HCT116 (cell line): Measurements from ENCODE around the gene CATSPERE. TPM values are rescaled to one million over a fixed set of nuclear protein-coding genes. Genes with fewer than 3 reads are reported as not detected.

Experiments used
- ATAC-seq: fragments of 200-7000 bp; cut with Tn5 transposase; 2 replicates; pipeline ENCODE4 v1.9.1; 2020; ENCODE audit warnings: mild to moderate bottlenecking, moderate library complexity
- BruUV-seq: library from RNA; stranded (reverse); fragments of 400-500 nt; replicated peaks from 2 replicates; lab custom pipeline; 2021; lab: Mats Ljungman, UMichigan
- CTCF ChIA-PET: fragments of 300-600 bp; sonication (Branson Sonifier 250); formaldehyde crosslinking; loops from one replicate; lab custom pipeline; 2021; ENCODE audit warnings: antibody characterized with exemption; lab: Charles Lee
- POLR2A ChIA-PET: fragments of 300-600, 350-600 bp; sonication (Branson Sonifier 250); formaldehyde crosslinking; loops from one replicate; lab custom pipeline; 2021; ENCODE audit warnings: antibody characterized with exemption; lab: Charles Lee
- RAD21 ChIA-PET, 2 experiments: fragments of 300-600 bp; sonication (Branson Sonifier 250); formaldehyde crosslinking; loops; one replicate each; lab custom pipeline; 2023; ENCODE audit warnings: low total read pairs in 2 of 2; ENCODE audit not compliant: uncharacterized antibody in 2 of 2, unreplicated experiment in 2 of 2, low non-redundant PET in 1 of 2; lab: Charles Lee
- DNase-seq: peaks from one replicate; pipeline ENCODE4 v3.0.0-alpha.2; 2010; ENCODE audit warnings: low read depth, low spot score
- H2AFZ ChIP-seq: fragments of 200-600 bp; shearing (Covaris generic), sonication (generic); 2 replicates; pipeline ENCODE4 v1.6.1; 2017; ENCODE audit warnings: low read depth, mixed run types, mixed read lengths, antibody characterized with exemption, low read length; ENCODE audit not compliant: poor library complexity, severe bottlenecking
- H3K27ac ChIP-seq: 2 replicates; pipeline ENCODE4 v1.5.1; 2012; ENCODE audit warnings: low read depth, low read length
- H3K27me3 ChIP-seq: fragments of 200-600 bp; sonication (generic); 2 replicates; pipeline ENCODE4 v1.6.1; 2016; ENCODE audit warnings: mixed run types, low read length, mixed read lengths; ENCODE audit not compliant: insufficient read depth
- H3K36me3 ChIP-seq, 2 experiments: fragments of 200-500 bp in 1 of 2; fragments of 200-600 bp in 1 of 2; sonication (Bioruptor generic) in 1 of 2; sonication (generic) in 1 of 2; 2 replicates each; pipeline versions ENCODE4 v1.5.1 to v1.6.1; 2014 to 2016; ENCODE audit warnings: low read length in 2 of 2, inconsistent platforms in 1 of 2, mixed read lengths in 1 of 2, mixed run types in 1 of 2; ENCODE audit not compliant: insufficient read depth in 2 of 2, control insufficient read depth in 1 of 2
- H3K4me1 ChIP-seq, 2 experiments: fragments of 200-600 bp in 1 of 2; sonication (generic) in 1 of 2; 2 replicates each; pipeline versions ENCODE4 v1.5.1 to v1.6.1; 2012 to 2017; ENCODE audit warnings: low read length in 2 of 2, inconsistent platforms in 1 of 2, mild to moderate bottlenecking in 1 of 2, mixed read lengths in 1 of 2, mixed run types in 1 of 2, moderate library complexity in 1 of 2; ENCODE audit not compliant: insufficient read depth in 2 of 2, control insufficient read depth in 1 of 2
- H3K4me2 ChIP-seq: fragments of 200-600 bp; sonication (generic); 2 replicates; pipeline ENCODE4 v1.6.1; 2017; ENCODE audit warnings: mixed run types, low read length, mixed read lengths
- H3K4me3 ChIP-seq, 2 experiments: fragments of 200-600 bp in 1 of 2; sonication (generic) in 1 of 2; replicated peaks in 1 of 2; 2 replicates each; pipeline ENCODE4 v1.5.1; 2011 to 2016; ENCODE audit warnings: low read length in 2 of 2, control low read depth in 1 of 2, low read depth in 1 of 2, mild to moderate bottlenecking in 1 of 2, mixed read lengths in 1 of 2, mixed run types in 1 of 2
- H3K79me2 ChIP-seq: fragments of 200-600 bp; sonication (generic); 2 replicates; pipeline ENCODE4 v1.6.1; 2017; ENCODE audit warnings: mild to moderate bottlenecking, mixed run types, low read length, moderate library complexity, mixed read lengths; ENCODE audit not compliant: insufficient read depth
- H3K9ac ChIP-seq: fragments of 200-600 bp; sonication (generic); 2 replicates; pipeline ENCODE4 v1.6.1; 2016; ENCODE audit warnings: low read length, mixed read lengths
- H3K9me2 ChIP-seq: fragments of 200-600 bp; sonication (generic), shearing (Covaris generic); 2 replicates; pipeline ENCODE4 v1.6.1; 2017; ENCODE audit warnings: mixed run types, mild to moderate bottlenecking, moderate library complexity; ENCODE audit not compliant: insufficient read depth
- H3K9me3 ChIP-seq, 2 experiments: fragments of 200-500 bp in 1 of 2; fragments of 200-600 bp in 1 of 2; sonication (Bioruptor generic) in 1 of 2; sonication (generic) in 1 of 2; 2 replicates each; pipeline ENCODE4 v1.6.1; 2014 to 2017; ENCODE audit warnings: low read length in 2 of 2, mixed read lengths in 2 of 2, inconsistent platforms in 1 of 2, low read depth in 1 of 2, mild to moderate bottlenecking in 1 of 2, mixed run types in 1 of 2, moderate library complexity in 1 of 2; ENCODE audit not compliant: control insufficient read depth in 1 of 2, insufficient read depth in 1 of 2
- H4K20me1 ChIP-seq: fragments of 200-600 bp; sonication (generic), shearing (Covaris generic); 2 replicates; pipeline ENCODE4 v1.6.1; 2017; ENCODE audit warnings: mixed run types, mild to moderate bottlenecking, moderate library complexity; ENCODE audit not compliant: insufficient read depth
- CBX3 ChIP-seq: IDR thresholded peaks from 2 replicates; pipeline ENCODE4 v1.6.1; 2012; ENCODE audit warnings: low read depth
- CEBPB ChIP-seq: IDR thresholded peaks from 2 replicates; pipeline ENCODE4 v1.6.1; 2012; ENCODE audit warnings: low read depth
- EGR1 ChIP-seq: IDR thresholded peaks from 2 replicates; pipeline ENCODE4 v1.6.1; 2012; ENCODE audit warnings: low read depth
- EZH2phosphoT487 ChIP-seq: fragments of 200-600 bp; IDR thresholded peaks from 2 replicates; pipeline ENCODE4 v1.6.1; 2018; ENCODE audit warnings: antibody characterized with exemption, borderline replicate concordance
- JUND ChIP-seq: IDR thresholded peaks from 2 replicates; pipeline ENCODE4 v1.6.1; 2012
- POLR2A ChIP-seq: IDR thresholded peaks from 2 replicates; pipeline ENCODE4 v1.7.0; 2011; ENCODE audit warnings: borderline replicate concordance; ENCODE audit not compliant: insufficient read depth, insufficient read length; ENCODE audit errors: extremely low read depth
- SIN3A ChIP-seq: IDR thresholded peaks from 2 replicates; pipeline ENCODE4 v1.6.1; 2012; ENCODE audit warnings: low read depth
- ZFX ChIP-seq: fragments of 450-650 bp; IDR thresholded peaks from 2 replicates; pipeline ENCODE4 v1.6.1; 2017
- ZNF274 ChIP-seq: fragments of 200-500 bp; sonication (Bioruptor generic); IDR thresholded peaks from 2 replicates; pipeline ENCODE4 v1.6.1; 2014; ENCODE audit warnings: mild to moderate bottlenecking, low read depth, low read length, inconsistent platforms
- intact Hi-C: fragments of 100-400 bp; cut with micrococcal nuclease; formaldehyde crosslinking; loops from 2 replicates; pipeline ENCODE4 v1.10.0; 2022
- total RNA-seq: library from RNA; stranded (reverse); gene quantifications from one replicate; pipeline ENCODE4 v1.2.1, GENCODE V29; 2021; ENCODE audit not compliant: unreplicated experiment

CATSPERE gene
- total RNA-seq, 1 experiment from 2014 or later, result 0.34 TPM

DNA sequence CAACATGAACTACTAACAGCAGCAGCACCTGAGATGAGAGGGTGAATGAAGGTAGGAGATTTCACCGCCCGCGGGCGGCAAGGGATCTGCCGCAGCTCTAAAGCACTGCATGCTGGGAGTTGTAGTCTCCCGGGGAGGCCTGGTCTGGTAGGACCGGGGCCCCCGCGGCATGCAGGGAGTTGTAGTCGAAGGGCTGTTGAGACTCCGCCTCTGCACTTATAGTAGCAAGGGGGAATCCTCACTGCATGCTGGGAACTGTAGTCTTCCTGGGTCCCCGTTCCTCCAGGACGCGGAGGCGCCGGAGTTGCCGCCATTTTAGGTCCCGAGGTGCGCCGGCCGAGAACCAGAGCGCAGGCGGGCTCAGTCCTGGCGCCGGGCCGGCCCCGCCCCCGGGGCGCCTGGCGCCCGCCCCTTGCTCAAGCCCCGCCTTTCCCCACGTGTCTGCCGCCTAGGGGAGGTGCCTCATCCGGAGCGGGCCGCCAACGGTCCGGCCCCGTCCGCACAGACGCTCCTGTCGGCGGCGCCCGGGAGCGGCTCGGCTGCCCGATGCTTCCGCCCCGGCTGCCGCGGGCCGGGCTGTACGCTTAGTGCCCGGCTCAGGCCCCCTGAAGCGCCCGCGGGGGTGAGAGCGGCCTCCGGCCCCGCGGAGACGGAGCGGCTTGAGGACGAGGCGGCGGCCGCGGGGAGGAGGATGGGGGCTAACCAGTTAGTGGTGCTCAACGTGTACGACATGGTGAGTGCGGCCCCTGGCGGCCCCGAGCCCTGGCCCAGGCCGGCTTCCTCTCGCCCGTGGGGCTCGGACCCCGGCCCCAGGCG lies 191.8 kb downstream of the CATSPERE start, which contains the start of gene DESI2 (continued):
- no peak for TF ChIP-seq ZNF274
- TF ChIP-seq CBX3, result no peak
- TF ChIP-seq JUND, result no peak
- TF ChIP-seq POLR2A, result peak; percentile 82
- TF ChIP-seq EZH2phosphoT487, result no peak
- no peak for TF ChIP-seq SIN3A

DNA sequence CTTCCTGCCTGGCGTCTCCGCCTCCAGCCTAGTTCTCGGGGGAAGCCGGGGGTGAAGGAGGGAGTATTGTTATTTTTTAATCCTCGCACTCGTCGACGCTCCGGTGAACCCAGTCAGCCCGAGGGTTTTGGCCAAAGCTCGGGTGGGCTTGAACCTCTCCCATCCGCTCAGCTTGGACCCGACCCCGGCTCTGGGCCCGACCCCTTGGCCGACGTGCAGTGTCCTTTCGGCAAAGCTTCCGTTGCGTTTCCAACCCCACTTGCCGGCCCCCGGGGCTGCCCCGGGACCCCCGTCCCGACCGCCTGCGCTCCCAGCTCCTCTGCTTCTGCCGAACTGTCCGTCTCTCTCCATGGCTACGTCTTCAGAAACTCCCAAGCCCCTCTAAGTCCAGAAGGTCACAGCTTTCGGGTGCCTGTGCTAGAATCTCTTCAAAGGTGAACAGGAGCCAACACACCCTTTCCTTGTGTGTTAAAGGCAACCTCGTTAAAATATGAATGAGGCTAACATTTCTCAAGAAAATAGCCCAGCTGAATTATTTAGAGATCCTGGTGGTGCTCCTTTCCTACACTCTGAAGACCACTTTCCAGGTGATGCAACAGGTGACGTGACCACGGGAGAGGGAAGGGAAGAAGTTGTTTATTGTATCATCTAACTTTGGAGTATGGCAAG lies 192.5 kb downstream of the CATSPERE start:
- peak overlapping the region; percentile 82 for H3K27ac ChIP-seq
- RAD21 ChIA-PET, result no interaction called here
- no peaks in the 10 kb centered on the region for H3K9me2 ChIP-seq
- ATAC-seq (no peak), DNase-seq (no peak)
- peaks cover 53% of the 10 kb centered on the region for H3K79me2 ChIP-seq
- H3K9ac ChIP-seq, result peak overlapping the region; percentile 89
- H3K9me3 ChIP-seq, result no peaks in the 10 kb centered on the region
- POLR2A ChIA-PET, result interaction anchor here (0.7 kb wide), 1 partner anchor 12 kb away, joined by 3 read pairs; no protein-coding TSS in a partner anchor
- H3K36me3 ChIP-seq, result peaks cover 0 to 9% of the 10 kb centered on the region in 2 experiments; a peak in 1 of 4 replicates
- intact Hi-C loops, result loop anchor here (1.0 to 2.0 kb wide), 3 partner anchors 50 to 201 kb away; partner anchors contain the start of gene COX20
- peak; percentile 62 for TF ChIP-seq ZFX
- TF ChIP-seq CEBPB, result no peak
- no peak for TF ChIP-seq POLR2A
- TF ChIP-seq JUND, result no peak
- TF ChIP-seq EGR1, result no peak
- TF ChIP-seq, all 23 proteins: peak for 1
- H3K4me3 ChIP-seq, result peak overlapping the region; percentile 59 to 74
- H3K27me3 ChIP-seq, result no peaks in the 10 kb centered on the region
- CTCF ChIA-PET, result no interaction called here
- BruUV-seq, result no TSS peak
- H3K4me2 ChIP-seq, result peak overlapping the region; percentile 91
- H3K4me1 ChIP-seq, result peaks cover 5 to 23% of the 10 kb centered on the region in 2 experiments; a peak in 3 of 4 replicates
- no peak overlapping the region for H2AFZ ChIP-seq
- no peaks in the 10 kb centered on the region for H4K20me1 ChIP-seq
